Astrocyte of the spinal cord (primary cell): Measurements from ENCODE around the gene SHMT2.
"Not testable (repeated sequence)": the region's sequence is repeated elsewhere in the genome, so short reads cannot be mapped to it uniquely, and the experiment has no call there.

Source experiments
- DNase-seq: peaks from one replicate; pipeline ENCODE4 v3.0.0; 2011; ENCODE audit warnings: low read depth, low spot score
- H3K4me3 ChIP-seq: 2 replicates; pipeline ENCODE4 v1.5.1; 2011; ENCODE audit warnings: low read depth, mild to moderate bottlenecking, low read length, moderate library complexity
- in situ Hi-C: cut with HindIII; loops from 2 replicates; pipeline ENCODE4 v1.10.0; 2017; ENCODE audit warnings: low sequenced_read_pairs
- TF ChIP-seq, protein P1 (sequence below): IDR thresholded peaks from 2 replicates; pipeline ENCODE4 v1.5.1; 2012; ENCODE audit warnings: low read depth, mild to moderate bottlenecking, low read length, inconsistent platforms

The SHMT2 gene

GRCh38 chr12:57280211-57281062 is 50.9 kb downstream of the SHMT2 start:
- in situ Hi-C loops = no loop called here
- TF ChIP-seq, protein P1, sequence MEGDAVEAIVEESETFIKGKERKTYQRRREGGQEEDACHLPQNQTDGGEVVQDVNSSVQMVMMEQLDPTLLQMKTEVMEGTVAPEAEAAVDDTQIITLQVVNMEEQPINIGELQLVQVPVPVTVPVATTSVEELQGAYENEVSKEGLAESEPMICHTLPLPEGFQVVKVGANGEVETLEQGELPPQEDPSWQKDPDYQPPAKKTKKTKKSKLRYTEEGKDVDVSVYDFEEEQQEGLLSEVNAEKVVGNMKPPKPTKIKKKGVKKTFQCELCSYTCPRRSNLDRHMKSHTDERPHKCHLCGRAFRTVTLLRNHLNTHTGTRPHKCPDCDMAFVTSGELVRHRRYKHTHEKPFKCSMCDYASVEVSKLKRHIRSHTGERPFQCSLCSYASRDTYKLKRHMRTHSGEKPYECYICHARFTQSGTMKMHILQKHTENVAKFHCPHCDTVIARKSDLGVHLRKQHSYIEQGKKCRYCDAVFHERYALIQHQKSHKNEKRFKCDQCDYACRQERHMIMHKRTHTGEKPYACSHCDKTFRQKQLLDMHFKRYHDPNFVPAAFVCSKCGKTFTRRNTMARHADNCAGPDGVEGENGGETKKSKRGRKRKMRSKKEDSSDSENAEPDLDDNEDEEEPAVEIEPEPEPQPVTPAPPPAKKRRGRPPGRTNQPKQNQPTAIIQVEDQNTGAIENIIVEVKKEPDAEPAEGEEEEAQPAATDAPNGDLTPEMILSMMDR = no peak
- DNase-seq = peak; percentile 91
- H3K4me3 ChIP-seq = no peak overlapping the region

GRCh38 chr12:57282073-57282472 is 52.6 kb downstream of the SHMT2 start:
- DNase-seq, H3K4me3 ChIP-seq, in situ Hi-C loops: not testable (repeated sequence)
